ENCODE results near the gene PPP1R17.

The PPP1R17 gene

DNA sequence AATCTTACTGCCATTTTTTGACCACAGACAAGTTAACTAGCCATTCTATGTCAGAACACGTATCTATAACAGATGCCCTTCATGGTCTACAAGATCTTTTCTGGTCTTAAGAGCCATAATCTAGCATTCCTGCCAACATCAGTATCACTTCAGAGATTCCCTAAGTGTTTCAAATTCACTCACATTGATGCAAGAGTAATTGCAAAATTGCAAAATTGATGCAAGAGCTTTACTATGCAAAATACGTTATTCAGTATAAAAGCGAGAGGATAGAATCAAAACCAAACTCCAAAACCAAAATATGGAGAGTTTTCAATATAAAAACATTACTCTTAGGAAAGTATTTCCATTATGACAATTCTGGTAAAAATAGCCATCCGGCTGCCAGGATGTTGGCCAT lies 38.1 kb upstream of the PPP1R17 start:
- in situ Hi-C loops (cut with MboI; ENCODE audit: low pct_unique_long_range_greater_than_20kb, low sequenced_read_pairs, unreplicated experiment), result no loop called here
- no peak for DNase-seq (ENCODE audit: low spot score)
- no peak for TF ChIP-seq CTCF (IDR thresholded peaks at IDR 0.05; ENCODE audit: extremely low read depth, insufficient read depth, missing control alignments)

DNA sequence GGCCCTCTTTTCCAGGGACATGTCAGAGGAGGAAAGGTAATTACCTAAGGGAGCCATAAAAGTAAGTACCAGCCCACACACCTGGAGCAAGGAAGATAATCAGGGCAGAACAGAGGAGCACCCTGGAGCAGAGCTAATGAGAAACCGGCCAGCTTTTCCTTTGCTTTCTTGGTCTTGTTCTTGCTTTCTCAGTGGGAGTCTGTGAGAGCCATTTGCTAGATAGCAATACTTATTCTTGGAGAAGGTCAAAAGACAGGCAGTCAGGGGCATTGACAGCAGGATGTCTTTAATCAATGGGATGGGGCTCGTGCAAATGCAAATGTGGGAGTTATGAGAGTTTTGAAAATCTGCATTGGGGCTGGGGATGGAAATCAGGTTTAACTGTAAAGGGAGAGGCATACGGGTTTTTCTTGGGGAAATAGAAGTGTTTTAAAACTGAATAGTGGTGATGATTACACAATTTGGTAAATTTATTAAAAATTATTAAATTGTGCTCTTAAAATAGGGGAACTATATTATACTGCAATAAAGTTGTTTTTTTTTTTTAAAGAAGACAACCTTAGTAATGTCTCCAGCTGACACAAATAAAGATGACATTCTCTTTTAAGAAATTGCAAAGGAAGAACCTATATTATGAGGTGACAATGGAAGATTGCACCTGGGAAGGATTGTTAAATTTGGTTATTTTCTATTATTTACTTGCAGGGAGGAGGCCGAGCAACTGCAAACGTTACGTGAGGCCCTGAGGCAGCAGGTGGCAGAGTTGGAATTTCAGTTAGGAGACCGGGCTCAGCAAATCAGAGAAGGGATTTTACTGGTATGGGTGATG lies 35.6 kb upstream of the PPP1R17 start:
- in situ Hi-C loops (cut with MboI; ENCODE audit: low pct_unique_long_range_greater_than_20kb, low sequenced_read_pairs, unreplicated experiment), result no loop called here
- DNase-seq (ENCODE audit: low spot score), result no peak
- TF ChIP-seq CTCF (IDR thresholded peaks at IDR 0.05; ENCODE audit: extremely low read depth, insufficient read depth, missing control alignments), result no peak

GRCh38 chr7:31652063-31652326 lies 35.0 kb upstream of the PPP1R17 start:
- in situ Hi-C loops (cut with MboI; ENCODE audit: low pct_unique_long_range_greater_than_20kb, low sequenced_read_pairs, unreplicated experiment), result no loop called here
- no peak for TF ChIP-seq CTCF (IDR thresholded peaks at IDR 0.05; ENCODE audit: extremely low read depth, insufficient read depth, missing control alignments)

GRCh38 chr7:31663072-31663471 lies 23.9 kb upstream of the PPP1R17 start:
- in situ Hi-C loops (cut with MboI; ENCODE audit: low pct_unique_long_range_greater_than_20kb, low sequenced_read_pairs, unreplicated experiment), result no loop called here
- no peak for TF ChIP-seq CTCF (IDR thresholded peaks at IDR 0.05; ENCODE audit: extremely low read depth, insufficient read depth, missing control alignments)
- DNase-seq (ENCODE audit: low spot score), result no peak

More at GRCh38 chr7:31652063-31652326, 35.0 kb upstream of the PPP1R17 start:
- DNase-seq (ENCODE audit: low spot score), result no peak

DNA sequence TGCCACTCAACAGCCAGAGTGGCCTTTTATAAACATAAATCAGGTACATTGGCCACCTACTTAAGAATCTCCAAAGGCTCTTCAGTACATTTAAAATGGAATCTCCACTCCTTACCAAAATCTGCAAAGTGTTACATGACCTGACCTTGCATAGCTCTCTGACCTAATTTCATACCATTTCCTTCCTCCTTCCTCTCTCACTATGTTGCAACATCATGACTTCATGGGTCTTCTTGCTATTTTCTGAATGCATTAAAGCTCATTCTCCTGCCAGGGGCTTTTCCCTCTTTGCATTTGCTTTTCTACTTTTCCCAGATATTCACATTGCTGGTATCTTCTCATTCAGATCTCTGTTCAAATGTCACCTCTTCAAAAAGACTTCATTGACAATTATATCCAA lies 22.1 kb upstream of the PPP1R17 start:
- no peak for TF ChIP-seq CTCF (IDR thresholded peaks at IDR 0.05; ENCODE audit: extremely low read depth, insufficient read depth, missing control alignments)
- in situ Hi-C loops (cut with MboI; ENCODE audit: low pct_unique_long_range_greater_than_20kb, low sequenced_read_pairs, unreplicated experiment), result no loop called here
- DNase-seq (ENCODE audit: low spot score), result no peak

DNA sequence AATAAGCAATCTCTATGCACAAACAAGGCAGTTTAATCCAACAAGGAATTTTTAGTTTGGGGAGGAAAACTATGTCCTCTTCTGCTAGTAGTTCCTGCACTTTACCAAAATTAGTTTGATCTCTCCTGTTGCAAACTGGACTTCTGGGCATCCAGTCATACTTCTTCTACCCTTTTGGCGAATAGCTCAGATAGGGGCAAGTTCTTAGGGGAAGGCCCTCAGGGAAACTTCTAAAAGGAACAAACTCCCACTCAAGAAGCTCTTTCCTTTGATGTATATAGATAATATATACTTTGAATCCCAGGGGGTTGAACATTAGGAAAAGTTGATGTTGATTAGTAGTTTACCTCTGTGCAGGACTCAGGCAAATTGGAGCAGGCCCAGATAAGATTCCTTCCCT lies 21.5 kb upstream of the PPP1R17 start:
- TF ChIP-seq CTCF (IDR thresholded peaks at IDR 0.05; ENCODE audit: extremely low read depth, insufficient read depth, missing control alignments), result no peak
- no peak for DNase-seq (ENCODE audit: low spot score)
- in situ Hi-C loops (cut with MboI; ENCODE audit: low pct_unique_long_range_greater_than_20kb, low sequenced_read_pairs, unreplicated experiment), result no loop called here

All from GM13977 (cell line).